Measurements from ENCODE around the gene NMD3.

GRCh38 chr3:161224786-161225185 lies 3.7 kb downstream of the NMD3 start:
- no peak for TF ChIP-seq CTCF (IDR thresholded peaks at IDR 0.05)
- no peak for TF ChIP-seq ZFX (IDR thresholded peaks at IDR 0.05; ENCODE audit: borderline replicate concordance)

Data from 22Rv1 (cell line).